Smooth muscle cell (in vitro differentiated cells): Measurements from ENCODE around the gene KCNA1. TPM values are rescaled to one million over a fixed set of nuclear protein-coding genes. Genes with fewer than 3 reads are reported as not detected.

Experiments
- DNase-seq: peaks from one replicate; lab custom pipeline; 2025; ENCODE audit not compliant: unreplicated experiment; lab: John Stamatoyannopoulos, UW
- H2AFZ ChIP-seq: fragments of 200-600 bp; sonication (generic); 2 replicates; pipeline ENCODE4 v1.6.0; 2016; ENCODE audit warnings: antibody characterized with exemption, low read depth, mild to moderate bottlenecking
- H3F3A ChIP-seq: fragments of 200-600 bp; sonication (generic); 2 replicates; pipeline ENCODE4 v1.6.0; 2017; ENCODE audit warnings: antibody characterized with exemption, low read depth
- H3K27ac ChIP-seq: fragments of 200-600 bp; sonication (generic); 2 replicates; pipeline ENCODE4 v1.5.1; 2016; ENCODE audit warnings: low read depth, mild to moderate bottlenecking
- H3K27me3 ChIP-seq: fragments of 200-600 bp; sonication (generic); 2 replicates; pipeline ENCODE4 v1.6.1; 2016; ENCODE audit warnings: low read depth, mild to moderate bottlenecking
- H3K36me3 ChIP-seq: fragments of 200-600 bp; sonication (generic); 2 replicates; pipeline ENCODE4 v1.5.1; 2016; ENCODE audit warnings: low read depth
- H3K4me1 ChIP-seq: fragments of 200-600 bp; sonication (generic); 2 replicates; pipeline ENCODE4 v1.5.1; 2016; ENCODE audit warnings: low read depth
- H3K4me2 ChIP-seq: fragments of 200-600 bp; sonication (generic); 2 replicates; pipeline ENCODE4 v1.6.0; 2016; ENCODE audit warnings: mild to moderate bottlenecking
- H3K4me3 ChIP-seq: fragments of 200-600 bp; sonication (generic); 2 replicates; pipeline ENCODE4 v1.5.1; 2016; ENCODE audit warnings: mild to moderate bottlenecking
- H3K79me2 ChIP-seq: fragments of 200-600 bp; sonication (generic); 2 replicates; pipeline ENCODE4 v1.6.0; 2016; ENCODE audit warnings: low read depth, mild to moderate bottlenecking
- H3K9ac ChIP-seq: fragments of 200-600 bp; sonication (generic); 2 replicates; pipeline ENCODE4 v1.6.0; 2016; ENCODE audit warnings: low read depth
- H3K9me3 ChIP-seq: fragments of 200-600 bp; sonication (generic); replicated peaks from 2 replicates; pipeline ENCODE4 v1.5.1; 2016; ENCODE audit warnings: low read depth
- H4K20me1 ChIP-seq: fragments of 200-600 bp; sonication (generic); 2 replicates; pipeline ENCODE4 v1.6.0; 2016; ENCODE audit warnings: low read depth
- CTCF ChIP-seq: fragments of 200-600 bp; sonication (generic); IDR thresholded peaks from 2 replicates; pipeline ENCODE4 v1.5.1; 2017; ENCODE audit warnings: borderline replicate concordance, mild to moderate bottlenecking, antibody characterized with exemption; ENCODE audit not compliant: insufficient read depth, poor library complexity, severe bottlenecking
- WGBS: methylation state at CpG from one replicate; pipeline ENCODE4 v1.1.7; 2016; ENCODE audit warnings: low lambda C conversion rate; 5-methylcytosine and 5-hydroxymethylcytosine counted together
- polyA plus RNA-seq: library from polyadenylated mRNA; unstranded; fragments of >200 nt; fragmentation: Nextera tagmentation; extraction: Ambion mirVana; gene quantifications from 2 replicates; pipeline ENCODE4 v1.2.1, GENCODE V29; 2016
- total RNA-seq: library from RNA; depleted of rRNA; stranded (reverse); fragments of >200 nt; gene quantifications from 2 replicates; pipeline ENCODE4 v1.2.3, GENCODE V29; 2014

The KCNA1 gene
- total and polyA plus RNA-seq, 2 experiments from 2014 or later, result not detected

GRCh38 chr12:4951601-4952000, 41.9 kb downstream of the KCNA1 start:
- Histone ChIP-seq H3F3A (no peaks in the 10 kb centered on the region), H3K36me3 (no peaks in the 10 kb centered on the region), H3K4me3 (no peak overlapping the region), H3K9ac (no peak overlapping the region), H3K9me3 (no peaks in the 10 kb centered on the region), H3K27me3 (peaks cover 47% of the 10 kb centered on the region), H3K4me2 (no peak overlapping the region), H3K79me2 (no peaks in the 10 kb centered on the region), H2AFZ (no peak overlapping the region), H3K4me1 (peaks cover 5% of the 10 kb centered on the region), H3K27ac (no peak overlapping the region), H4K20me1 (no peaks in the 10 kb centered on the region)
- 82% methylated on average over 3 of the region's 3 CpGs for WGBS
- no peak for DNase-seq
- TF ChIP-seq CTCF, result no peak

DNA sequence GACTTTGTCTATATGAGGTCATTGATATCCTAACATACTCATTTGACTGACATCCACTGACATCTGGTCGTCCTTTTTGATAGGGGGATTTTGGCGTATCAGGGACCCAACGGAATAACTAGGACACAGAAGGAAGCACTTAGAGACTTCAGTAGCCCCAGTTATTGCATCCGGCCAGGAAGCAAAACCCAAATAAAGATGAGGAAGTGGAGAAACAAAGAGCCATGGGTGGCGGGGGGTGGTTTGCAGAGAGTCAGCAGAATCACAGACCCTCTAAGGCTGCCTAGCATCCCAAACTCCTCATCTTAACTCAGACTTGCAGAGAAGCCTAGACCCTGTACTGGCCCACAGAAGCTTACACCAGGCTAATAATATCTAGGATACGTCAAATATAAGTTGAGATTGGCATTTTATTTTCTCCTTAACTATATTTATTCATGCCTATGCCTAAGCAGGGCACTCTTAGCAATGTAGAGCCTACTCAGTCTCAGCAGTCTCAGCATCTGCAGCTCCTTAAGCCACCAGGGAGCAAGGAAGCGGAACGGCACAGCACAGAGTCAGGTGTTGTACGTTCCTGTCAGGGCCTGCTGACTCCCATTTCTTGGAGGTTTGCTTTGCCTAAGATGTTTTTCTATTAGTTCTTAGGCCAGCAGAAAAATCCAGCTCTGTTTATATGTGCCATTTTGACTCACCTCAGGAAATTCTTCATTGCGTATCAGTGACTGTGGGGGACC, 45.1 kb downstream of the KCNA1 start:
- no peaks in the 10 kb centered on the region for H3K36me3 ChIP-seq
- no peaks in the 10 kb centered on the region for H3K4me1 ChIP-seq
- no peaks in the 10 kb centered on the region for H4K20me1 ChIP-seq
- no peak overlapping the region for H3K4me3 ChIP-seq
- H3K9ac ChIP-seq, result no peak overlapping the region
- H3K9me3 ChIP-seq, result no peaks in the 10 kb centered on the region
- no peak overlapping the region for H2AFZ ChIP-seq
- no peak overlapping the region for H3K27ac ChIP-seq
- no peak for DNase-seq
- peaks cover 39% of the 10 kb centered on the region for H3K27me3 ChIP-seq
- 78% methylated on average over 10 of the region's 10 CpGs for WGBS
- no peaks in the 10 kb centered on the region for H3K79me2 ChIP-seq
- no peaks in the 10 kb centered on the region for H3F3A ChIP-seq
- no peak for TF ChIP-seq CTCF
- no peak overlapping the region for H3K4me2 ChIP-seq

- no peak for TF ChIP-seq CTCF
- Histone ChIP-seq H4K20me1 (no peaks in the 10 kb centered on the region), H3K79me2 (no peaks in the 10 kb centered on the region), H3F3A (no peaks in the 10 kb centered on the region), H3K4me2 (no peak overlapping the region), H3K27ac (no peak overlapping the region), H3K9me3 (no peaks in the 10 kb centered on the region), H3K4me3 (no peak overlapping the region), H3K36me3 (no peaks in the 10 kb centered on the region), H3K4me1 (no peaks in the 10 kb centered on the region), H3K27me3 (peaks cover 31% of the 10 kb centered on the region), H2AFZ (no peak overlapping the region), H3K9ac (no peak overlapping the region)
- DNase-seq, result no peak
- 25% methylated on average over 2 of the region's 2 CpGs for WGBS
These were observed 46.3 kb downstream of the KCNA1 start for GRCh38 chr12:4956054-4956453.

GRCh38 chr12:4956968-4957367, 47.3 kb downstream of the KCNA1 start:
- no peak for DNase-seq
- Histone ChIP-seq H3K4me1 (no peaks in the 10 kb centered on the region), H4K20me1 (no peaks in the 10 kb centered on the region), H3K4me2 (no peak overlapping the region), H3K27ac (no peak overlapping the region), H2AFZ (no peak overlapping the region), H3K9me3 (no peaks in the 10 kb centered on the region), H3K4me3 (no peak overlapping the region), H3K79me2 (no peaks in the 10 kb centered on the region), H3K36me3 (no peaks in the 10 kb centered on the region), H3K27me3 (peaks cover 26% of the 10 kb centered on the region), H3K9ac (no peak overlapping the region), H3F3A (no peaks in the 10 kb centered on the region)
- no peak for TF ChIP-seq CTCF
- WGBS, result 84% methylated on average over 11 of the region's 11 CpGs
